Activated CD4-positive, CD25-positive, alpha-beta regulatory T cell (primary cell): ENCODE data around the gene HRCT1.
"Not testable (repeated sequence)": the region's sequence is repeated elsewhere in the genome, so short reads cannot be mapped to it uniquely, and the experiment has no call there.

ENCODE experiments used
- DNase-seq, 4 experiments: peaks; one replicate each; lab custom pipeline; 2025; lab: John Stamatoyannopoulos, UW

Gene HRCT1

GRCh38 chr9:35896570-35896969 lies 9.4 kb upstream of the HRCT1 start:
- no peak for DNase-seq

GRCh38 chr9:35897376-35898099 lies 8.5 kb upstream of the HRCT1 start:
- DNase-seq: not testable (repeated sequence)

GRCh38 chr9:35898337-35898736 lies 7.7 kb upstream of the HRCT1 start:
- no peak for DNase-seq

- no peak for DNase-seq
Observed at GRCh38 chr9:35899021-35899420, 7.0 kb upstream of the HRCT1 start.

- no peak for DNase-seq
Observed at GRCh38 chr9:35903049-35903448, 3.0 kb upstream of the HRCT1 start.

- DNase-seq: no peak
Observed at GRCh38 chr9:35904338-35904737, 1.7 kb upstream of the HRCT1 start.

- DNase-seq: no peak
Observed at GRCh38 chr9:35905051-35905781, 786 bp upstream of the HRCT1 start.

- DNase-seq: no peak
Observed at GRCh38 chr9:35906923-35907699, 1.1 kb downstream of the HRCT1 start.

GRCh38 chr9:35907711-35908503 lies 1.9 kb downstream of the HRCT1 start:
- DNase-seq: no peak

- no peak for DNase-seq
Observed at GRCh38 chr9:35908504-35909125, 2.6 kb downstream of the HRCT1 start.

- DNase-seq: no peak
Observed at GRCh38 chr9:35909274-35909673, 3.3 kb downstream of the HRCT1 start, which contains the start of gene SPAAR. TSS of gene SPAAR (plus strand) at chr9:35909490. CDS start at chr9:35910464, 974 bp downstream.

GRCh38 chr9:35909687-35910612 lies 3.9 kb downstream of the HRCT1 start:
- DNase-seq: no peak

- DNase-seq: no peak
Observed at GRCh38 chr9:35910613-35911359, 4.8 kb downstream of the HRCT1 start.

- DNase-seq: no peak
Observed at GRCh38 chr9:35911690-35912089, 5.7 kb downstream of the HRCT1 start.

GRCh38 chr9:35912791-35913400 lies 6.9 kb downstream of the HRCT1 start:
- DNase-seq: no peak

GRCh38 chr9:35913429-35913828 lies 7.4 kb downstream of the HRCT1 start:
- not testable (repeated sequence) for DNase-seq

GRCh38 chr9:35914301-35914807 lies 8.4 kb downstream of the HRCT1 start:
- DNase-seq: no peak

- no peak for DNase-seq
Observed at GRCh38 chr9:35915681-35916294, 9.8 kb downstream of the HRCT1 start.
